Measurements from ENCODE around the gene SERPINA4.

DNA sequence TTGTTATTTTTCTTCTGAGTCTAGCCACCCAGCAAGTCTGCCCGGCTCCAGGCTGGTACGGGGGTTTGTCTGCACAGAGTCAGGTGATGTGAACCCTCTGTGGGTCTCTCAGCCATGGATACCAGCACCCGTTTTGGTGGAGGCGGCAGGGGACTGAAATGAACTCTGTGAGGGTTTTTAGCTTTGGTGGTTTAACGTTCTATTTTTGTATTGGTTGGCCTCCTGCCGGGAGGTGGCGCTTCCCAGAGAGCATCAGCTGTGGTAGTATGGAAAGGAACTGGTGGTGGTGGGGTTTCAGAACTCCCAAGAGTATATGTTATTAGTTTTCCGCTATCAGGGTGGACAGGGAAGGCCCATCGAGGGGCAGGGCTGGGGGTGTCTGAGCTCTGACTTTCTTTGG, 5.3 kb upstream of the SERPINA4 start:
- TF ChIP-seq, protein P1, sequence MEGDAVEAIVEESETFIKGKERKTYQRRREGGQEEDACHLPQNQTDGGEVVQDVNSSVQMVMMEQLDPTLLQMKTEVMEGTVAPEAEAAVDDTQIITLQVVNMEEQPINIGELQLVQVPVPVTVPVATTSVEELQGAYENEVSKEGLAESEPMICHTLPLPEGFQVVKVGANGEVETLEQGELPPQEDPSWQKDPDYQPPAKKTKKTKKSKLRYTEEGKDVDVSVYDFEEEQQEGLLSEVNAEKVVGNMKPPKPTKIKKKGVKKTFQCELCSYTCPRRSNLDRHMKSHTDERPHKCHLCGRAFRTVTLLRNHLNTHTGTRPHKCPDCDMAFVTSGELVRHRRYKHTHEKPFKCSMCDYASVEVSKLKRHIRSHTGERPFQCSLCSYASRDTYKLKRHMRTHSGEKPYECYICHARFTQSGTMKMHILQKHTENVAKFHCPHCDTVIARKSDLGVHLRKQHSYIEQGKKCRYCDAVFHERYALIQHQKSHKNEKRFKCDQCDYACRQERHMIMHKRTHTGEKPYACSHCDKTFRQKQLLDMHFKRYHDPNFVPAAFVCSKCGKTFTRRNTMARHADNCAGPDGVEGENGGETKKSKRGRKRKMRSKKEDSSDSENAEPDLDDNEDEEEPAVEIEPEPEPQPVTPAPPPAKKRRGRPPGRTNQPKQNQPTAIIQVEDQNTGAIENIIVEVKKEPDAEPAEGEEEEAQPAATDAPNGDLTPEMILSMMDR (conservative IDR thresholded peaks at IDR 0.05 in 1 of 2, IDR thresholded peaks at IDR 0.05 in 1 of 2; ENCODE audit: low read depth in 1 of 2, low read length in 2 of 2), result no peak
- no peak for TF ChIP-seq EZH2 (IDR thresholded peaks at IDR 0.05; ENCODE audit: low read length, missing control alignments)

Measured in fibroblast of lung (primary cell).